ENCODE results near the gene FRMD4A. TPM values are rescaled to one million over a fixed set of nuclear protein-coding genes. Genes with fewer than 3 reads are reported as not detected.

Gene FRMD4A
- total RNA-seq, 2 donors from 2014 or later, result 18.9 to 46.1 TPM

- TF ChIP-seq CTCF (IDR thresholded peaks at IDR 0.05) (no peak), POLR2A (IDR thresholded peaks at IDR 0.05) (no peak)
- no peaks in the 10 kb centered on the region for H3K4me1 ChIP-seq
- no peaks in the 10 kb centered on the region for H3K9me3 ChIP-seq
- WGBS, 2 donors, result 73 to 78% methylated on average over 10 of the region's 10 CpGs
- no peak for ATAC-seq
- no peak overlapping the region for H3K27ac ChIP-seq
- peaks cover 0 to 34% of the 10 kb centered on the region in 2 donors for H3K36me3 ChIP-seq (replicated peaks in 1 of 2; ENCODE audit: insufficient read depth in 1 of 2, low read depth in 2 of 2)
- H3K4me3 ChIP-seq, result no peak overlapping the region
- no peaks in the 10 kb centered on the region for H3K27me3 ChIP-seq
- no peak for DNase-seq
- intact Hi-C loops (cut with DNase I), result no loop called here
These were observed 672.5 kb downstream of the FRMD4A start for GRCh38 chr10:13658264-13658663.

GRCh38 chr10:13657101-13657680 is 673.5 kb downstream of the FRMD4A start:
- ATAC-seq (no peak), DNase-seq (no peak)
- intact Hi-C loops (cut with DNase I), result no loop called here
- Histone ChIP-seq H3K27me3 (no peaks in the 10 kb centered on the region), H3K36me3 (replicated peaks in 1 of 2; ENCODE audit: insufficient read depth in 1 of 2, low read depth in 2 of 2) (peaks cover 0 to 30% of the 10 kb centered on the region in 2 donors), H3K4me3 (no peak overlapping the region), H3K27ac (no peak overlapping the region), H3K9me3 (no peaks in the 10 kb centered on the region), H3K4me1 (no peaks in the 10 kb centered on the region)
- no peak for TF ChIP-seq CTCF (IDR thresholded peaks at IDR 0.05)
- TF ChIP-seq POLR2A (IDR thresholded peaks at IDR 0.05), result no peak
- 89 to 90% methylated on average over 30 to 35 of the region's 49 CpGs for WGBS, 2 donors

GRCh38 chr10:13656337-13657100 is 674.2 kb downstream of the FRMD4A start:
- H3K4me3 ChIP-seq, result no peak overlapping the region
- intact Hi-C loops (cut with DNase I), result no loop called here
- H3K27ac ChIP-seq, result no peak overlapping the region
- H3K36me3 ChIP-seq (replicated peaks in 1 of 2; ENCODE audit: insufficient read depth in 1 of 2, low read depth in 2 of 2), result peaks cover 0 to 30% of the 10 kb centered on the region in 2 donors
- no peaks in the 10 kb centered on the region for H3K27me3 ChIP-seq
- no peaks in the 10 kb centered on the region for H3K9me3 ChIP-seq
- TF ChIP-seq POLR2A (IDR thresholded peaks at IDR 0.05) (no peak), CTCF (IDR thresholded peaks at IDR 0.05) (no peak)
- ATAC-seq (no peak), DNase-seq (no peak)
- WGBS, 2 donors, result 92 to 94% methylated on average over 19 to 65 of the region's 68 CpGs
- no peaks in the 10 kb centered on the region for H3K4me1 ChIP-seq

GRCh38 chr10:13654846-13655245 is 675.9 kb downstream of the FRMD4A start:
- H3K9me3 ChIP-seq, result no peaks in the 10 kb centered on the region
- H3K4me1 ChIP-seq, result no peaks in the 10 kb centered on the region
- TF ChIP-seq CTCF (IDR thresholded peaks at IDR 0.05) (no peak), POLR2A (IDR thresholded peaks at IDR 0.05) (no peak)
- 95% methylated on average over 3 to 4 of the region's 4 CpGs for WGBS, 2 donors
- intact Hi-C loops (cut with DNase I), result no loop called here
- DNase-seq (no peak), ATAC-seq (no peak)
- no peak overlapping the region for H3K4me3 ChIP-seq
- H3K27ac ChIP-seq, result no peak overlapping the region
- H3K36me3 ChIP-seq (replicated peaks in 1 of 2; ENCODE audit: insufficient read depth in 1 of 2, low read depth in 2 of 2), result peaks cover 0 to 34% of the 10 kb centered on the region in 2 donors
- no peaks in the 10 kb centered on the region for H3K27me3 ChIP-seq
